ENCODE data around the gene STARD7. TPM values are rescaled to one million over a fixed set of nuclear protein-coding genes. Genes with fewer than 3 reads are reported as not detected.

STARD7 gene
- total and polyA plus RNA-seq, 2 donors (not counting 3 experiments of a cell fraction or from before 2014, with no cell fraction given): 61.2 to 132 TPM

- Histone ChIP-seq H4K20me1 (replicated peaks; ENCODE audit: control insufficient read depth, extremely low read depth, insufficient read depth, low read length) (no peaks in the 10 kb centered on the region), H3K9me1 (replicated peaks; ENCODE audit: control insufficient read depth, extremely low read depth, insufficient read depth, low read length) (no peaks in the 10 kb centered on the region), H3K27ac (ENCODE audit: insufficient read depth, low read depth, low read length) (no peak overlapping the region), H3K9me3 (replicated peaks; ENCODE audit: control insufficient read depth, insufficient read depth, low read length) (no peaks in the 10 kb centered on the region), H3K27me3 (ENCODE audit: control insufficient read depth in 2 of 2, insufficient read depth in 2 of 2, low read length in 2 of 2) (no peaks in the 10 kb centered on the region), H3K9ac (replicated peaks; ENCODE audit: extremely low read depth, insufficient read depth, low read length) (no peak overlapping the region), H3K36me3 (ENCODE audit: control insufficient read depth in 2 of 2, extremely low read depth in 1 of 2, insufficient read depth in 2 of 2, low read length in 2 of 2) (peaks cover 6 to 10% of the 10 kb centered on the region in 2 experiments), H3K79me2 (ENCODE audit: control insufficient read depth, insufficient read depth, low read length) (no peaks in the 10 kb centered on the region), H3K4me1 (ENCODE audit: control insufficient read depth, extremely low read depth, insufficient read depth, low read length) (no peaks in the 10 kb centered on the region), H3K4me2 (ENCODE audit: insufficient read depth, low read length) (no peak overlapping the region), H2AFZ (ENCODE audit: low read depth, low read length) (no peak overlapping the region), H3K4me3 (replicated peaks in 1 of 3; ENCODE audit: insufficient read depth in 1 of 3, low read depth in 1 of 3, low read length in 3 of 3) (no peak overlapping the region)
- no peak for FAIRE-seq
- intact Hi-C loops (cut with micrococcal nuclease) (no loop called here), dilution Hi-C loops (cut with MboI; ENCODE audit: extremely low pct_ligation_motif_present, low sequenced_read_pairs) (no loop called here)
- CTCF ChIA-PET: interaction anchor here (1.2 to 1.5 kb wide), 2 partner anchors 87 to 188 kb away, joined by 5 to 7 read pairs; partner anchors contain the start of genes CIAO1 and TMEM127
- no TSS peak for BruUV-seq (replicated peaks)
- no peak for TF ChIP-seq CTCF (IDR thresholded peaks at IDR 0.05; ENCODE audit: extremely low read depth in 1 of 2, insufficient read depth in 1 of 2, low read depth in 1 of 2, low read length in 2 of 2)
- TF ChIP-seq JUN (IDR thresholded peaks at IDR 0.05; ENCODE audit: borderline replicate concordance, insufficient read depth, insufficient read length, low read depth): no peak
- TF ChIP-seq EZH2 (IDR thresholded peaks at IDR 0.05; ENCODE audit: borderline replicate concordance, low read depth, low read length, severe bottlenecking): no peak
- no peak for TF ChIP-seq POLR2AphosphoS5 (IDR thresholded peaks at IDR 0.05; ENCODE audit: insufficient read depth, low read depth, low read length)
- no peak for TF ChIP-seq MAX (IDR thresholded peaks at IDR 0.05; ENCODE audit: insufficient read depth, insufficient read length)
- no peak for TF ChIP-seq POLR2A (IDR thresholded peaks at IDR 0.05; ENCODE audit: low read depth, low read length)
- no peak for TF ChIP-seq GATA2 (IDR thresholded peaks at IDR 0.05; ENCODE audit: insufficient read depth, insufficient read length, low read depth, low read length)
- no peak for TF ChIP-seq FOS (IDR thresholded peaks at IDR 0.05; ENCODE audit: borderline replicate concordance, insufficient read depth, low read length)
- no peak for TF ChIP-seq MYC (IDR thresholded peaks at IDR 0.05; ENCODE audit: low read depth, low read length)
- no peak for DNase-seq (ENCODE audit: low read depth, low spot score)
- POLR2A ChIA-PET: no interaction called here
Observed at GRCh38 chr2:96180002-96180401, 28.6 kb downstream of the STARD7 start.
